HG03159 (cell line): ENCODE measurements around the gene GOLGA6C.
"Not testable (repeated sequence)": the region's sequence is repeated elsewhere in the genome, so short reads cannot be mapped to it uniquely, and the experiment has no call there.

ENCODE experiments used
- ATAC-seq: cut with Tn5 transposase; IDR thresholded peaks from one replicate; pipeline ENCODE4 v1.9.1; 2021; ENCODE audit warnings: mild to moderate bottlenecking, moderate library complexity; ENCODE audit not compliant: unreplicated experiment

GOLGA6C gene

DNA sequence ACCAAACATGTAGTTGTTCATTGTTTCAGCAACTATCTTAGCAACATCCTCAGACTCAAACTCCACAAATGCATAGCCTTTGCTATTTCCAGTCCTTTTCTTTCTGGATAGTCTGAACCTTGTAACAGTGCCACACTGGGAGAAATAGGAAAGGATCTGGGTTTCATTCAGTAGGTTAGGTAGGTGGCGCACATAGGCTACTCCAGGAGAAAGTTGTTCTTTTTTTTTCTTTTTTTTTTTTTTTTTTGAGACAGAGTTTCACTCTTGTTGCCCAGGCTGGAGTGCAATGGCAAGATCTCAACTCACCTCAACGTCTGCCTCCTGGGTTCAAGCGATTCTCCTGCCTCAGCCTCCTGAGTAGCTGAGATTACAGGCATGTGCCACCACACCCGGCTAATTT lies 5.8 kb upstream of the GOLGA6C start:
- ATAC-seq = not testable (repeated sequence)

DNA sequence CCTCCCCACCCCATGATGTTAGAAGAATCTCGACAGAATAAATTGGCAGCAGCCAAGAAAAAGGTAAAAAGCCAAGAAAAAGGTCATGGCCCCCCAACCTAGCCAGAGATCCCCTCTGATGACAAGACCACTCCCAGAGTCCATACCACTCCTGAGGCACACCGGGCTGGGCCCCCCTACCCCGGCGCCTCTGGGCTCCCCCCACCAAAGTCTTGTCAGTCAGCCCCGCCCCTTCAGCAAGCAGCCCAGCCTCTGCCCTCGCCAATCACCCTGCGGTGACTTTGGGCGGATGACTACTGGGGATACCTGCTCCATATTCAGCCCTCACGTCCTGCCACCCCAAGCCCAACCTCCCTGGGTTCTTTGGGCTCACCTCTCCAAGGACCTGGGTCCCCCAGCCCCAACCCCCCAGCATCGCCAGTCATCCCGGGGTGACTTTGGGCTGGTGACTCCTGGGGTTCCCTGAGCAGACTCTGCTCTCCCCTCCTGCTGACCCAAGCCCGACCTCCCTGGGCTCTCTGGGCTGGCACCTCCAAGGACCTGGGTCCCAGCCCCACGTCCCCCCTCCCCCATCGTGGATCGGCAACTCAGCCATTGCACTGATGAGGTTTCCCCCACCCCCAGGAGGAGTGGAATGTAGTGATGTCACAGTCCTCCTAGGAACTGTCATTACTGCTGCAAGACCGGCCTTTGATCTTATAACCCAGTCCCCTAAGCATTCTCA lies 648 bp downstream of the GOLGA6C start:
- ATAC-seq = not testable (repeated sequence)

DNA sequence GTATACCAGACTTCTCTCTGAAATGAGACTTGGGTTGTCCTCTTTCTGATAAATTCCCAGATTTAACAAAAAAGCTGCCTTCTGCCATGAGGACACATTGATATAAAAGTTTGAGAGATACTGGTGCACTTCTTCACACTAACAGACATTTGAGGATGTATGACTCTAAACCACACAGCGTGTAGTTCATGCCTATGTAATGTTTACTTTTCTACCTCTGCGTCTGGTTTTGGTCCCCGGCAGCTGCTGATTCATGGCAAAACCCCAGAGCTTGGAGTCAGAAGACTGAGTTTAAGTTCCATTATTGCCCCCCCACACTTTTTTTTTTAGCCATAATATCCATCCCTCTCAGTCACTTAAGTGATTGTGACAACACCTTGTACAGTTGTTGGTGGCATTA lies 1.7 kb downstream of the GOLGA6C start:
- ATAC-seq = not testable (repeated sequence)

DNA sequence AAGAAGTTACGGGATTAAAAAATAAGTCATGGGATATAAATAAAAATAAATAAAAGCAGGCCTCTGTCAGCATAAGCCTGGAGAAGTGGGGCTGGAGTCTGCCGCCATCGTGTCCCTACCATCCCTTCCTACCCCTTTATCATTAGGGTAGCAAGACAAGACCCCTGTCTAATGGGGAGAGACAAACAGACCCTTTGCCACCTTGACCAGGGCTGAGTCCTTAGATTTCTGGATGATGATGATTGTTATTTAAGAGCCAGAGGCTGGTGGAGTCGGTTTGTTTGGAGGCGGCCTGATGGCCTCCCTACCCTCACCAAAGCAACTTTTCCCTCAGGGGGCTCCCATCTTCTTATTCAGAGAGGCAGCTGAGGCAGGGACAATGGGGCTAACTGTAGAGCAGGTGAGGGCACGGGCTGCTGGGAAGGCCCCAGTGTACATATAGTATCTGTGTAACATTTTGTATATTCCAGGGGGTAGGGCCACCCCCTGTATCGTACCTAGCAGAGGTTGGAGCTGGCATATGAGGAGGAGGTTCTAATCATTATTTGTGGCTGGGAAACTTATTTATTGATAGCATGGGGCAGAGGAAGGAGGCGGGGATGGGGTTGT lies 15.7 kb downstream of the GOLGA6C start:
- ATAC-seq = not testable (repeated sequence)

DNA sequence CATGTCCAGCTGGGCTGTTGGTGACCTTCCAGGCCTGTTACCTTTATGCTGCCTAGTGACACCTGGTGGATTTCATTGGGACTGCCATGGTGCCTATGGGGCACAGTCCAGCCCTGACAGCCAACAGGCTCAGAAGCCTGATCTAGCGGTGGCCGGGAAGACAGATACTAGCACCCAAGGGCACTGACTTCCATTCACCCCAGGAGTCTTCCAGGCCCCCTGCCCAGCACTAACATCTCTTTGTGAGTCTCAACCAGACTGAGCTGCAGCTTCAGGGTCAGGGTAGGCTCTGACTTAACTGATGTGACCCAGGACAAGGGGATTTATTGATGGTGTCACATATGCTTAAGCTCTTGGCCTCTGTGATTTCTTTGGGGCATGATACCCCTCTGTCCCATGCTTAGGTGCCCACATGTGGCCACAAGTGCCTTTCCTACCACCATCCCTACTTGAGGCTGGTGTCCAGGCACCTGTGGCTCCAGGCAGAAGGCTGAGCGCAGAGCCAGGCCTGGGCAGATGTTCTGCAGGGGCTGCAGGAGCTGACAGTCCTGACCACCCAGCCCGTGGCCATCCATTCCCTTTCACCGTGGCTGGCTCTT lies 16.5 kb downstream of the GOLGA6C start:
- ATAC-seq = not testable (repeated sequence)

DNA sequence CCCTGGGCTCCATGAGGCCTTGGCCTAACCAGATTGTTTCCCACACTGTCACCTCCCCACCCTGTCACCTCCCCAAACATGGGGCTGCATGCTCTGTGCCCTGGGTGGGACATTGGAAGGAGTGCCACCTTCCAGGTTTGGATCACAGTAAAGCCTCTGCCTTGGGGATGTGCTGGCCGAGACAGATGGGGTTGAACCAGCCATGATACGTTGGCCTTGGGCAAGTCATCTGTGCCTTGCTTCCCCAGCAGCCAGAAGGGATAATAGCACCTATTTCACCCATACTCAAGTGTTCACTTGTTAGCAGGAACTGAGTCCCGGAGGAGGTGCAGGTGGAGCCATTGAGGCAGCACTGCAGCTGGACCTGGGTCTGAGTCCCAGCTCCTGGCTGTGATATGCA lies 17.5 kb downstream of the GOLGA6C start:
- ATAC-seq = not testable (repeated sequence)

DNA sequence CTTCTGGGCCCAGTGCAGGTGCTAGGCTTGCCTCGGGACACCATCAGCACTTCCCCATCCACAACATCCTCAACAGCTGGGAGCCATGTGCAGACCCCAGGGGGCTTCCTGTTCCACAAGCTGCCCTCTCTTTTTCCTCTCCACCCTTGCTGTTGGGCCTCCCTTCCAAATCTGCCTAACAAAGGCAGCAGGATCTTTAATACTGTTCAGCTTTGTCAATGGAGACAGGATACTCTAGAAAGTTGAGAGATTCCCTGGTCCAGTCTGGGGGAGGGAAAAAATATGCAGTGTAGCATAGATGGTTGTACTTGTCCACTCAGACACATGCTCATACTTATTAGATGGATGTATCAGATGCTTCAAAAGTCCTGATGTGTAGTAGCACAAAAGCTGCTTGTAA lies 20.4 kb downstream of the GOLGA6C start:
- ATAC-seq = not testable (repeated sequence)

DNA sequence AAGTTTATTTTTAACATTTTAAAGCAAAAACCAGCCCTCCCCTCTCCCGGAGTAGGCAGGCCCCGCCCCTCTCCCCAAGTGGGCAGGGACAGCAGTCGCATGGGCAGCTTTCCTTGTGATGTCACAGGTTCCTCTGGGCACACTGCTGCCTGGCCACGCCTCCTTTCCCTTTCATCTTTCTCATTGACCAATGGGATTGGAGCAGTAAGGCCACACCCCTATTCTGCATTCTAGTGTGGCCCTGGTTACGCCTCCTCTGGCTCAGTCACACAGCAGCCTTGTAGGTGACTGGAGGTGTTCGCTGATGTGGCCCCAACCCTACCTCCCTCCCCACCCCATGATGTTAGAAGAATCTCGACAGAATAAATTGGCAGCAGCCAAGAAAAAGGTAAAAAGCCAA lies 24.4 kb downstream of the GOLGA6C start, which contains the start of gene GOLGA6D:
Gene GOLGA6D, plus strand, starts transcription at position 264 of the 400 bp plus-strand sequence. Its CDS starts 41 bp downstream, at position 305.
- not testable (repeated sequence) for ATAC-seq

DNA sequence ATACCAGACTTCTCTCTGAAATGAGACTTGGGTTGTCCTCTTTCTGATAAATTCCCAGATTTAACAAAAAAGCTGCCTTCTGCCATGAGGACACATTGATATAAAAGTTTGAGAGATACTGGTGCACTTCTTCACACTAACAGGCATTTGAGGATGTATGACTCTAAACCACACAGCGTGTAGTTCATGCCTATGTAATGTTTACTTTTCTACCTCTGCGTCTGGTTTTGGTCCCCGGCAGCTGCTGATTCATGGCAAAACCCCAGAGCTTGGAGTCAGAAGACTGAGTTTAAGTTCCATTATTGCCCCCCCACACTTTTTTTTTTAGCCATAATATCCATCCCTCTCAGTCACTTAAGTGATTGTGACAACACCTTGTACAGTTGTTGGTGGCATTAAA lies 26.0 kb downstream of the GOLGA6C start:
- ATAC-seq = not testable (repeated sequence)

DNA sequence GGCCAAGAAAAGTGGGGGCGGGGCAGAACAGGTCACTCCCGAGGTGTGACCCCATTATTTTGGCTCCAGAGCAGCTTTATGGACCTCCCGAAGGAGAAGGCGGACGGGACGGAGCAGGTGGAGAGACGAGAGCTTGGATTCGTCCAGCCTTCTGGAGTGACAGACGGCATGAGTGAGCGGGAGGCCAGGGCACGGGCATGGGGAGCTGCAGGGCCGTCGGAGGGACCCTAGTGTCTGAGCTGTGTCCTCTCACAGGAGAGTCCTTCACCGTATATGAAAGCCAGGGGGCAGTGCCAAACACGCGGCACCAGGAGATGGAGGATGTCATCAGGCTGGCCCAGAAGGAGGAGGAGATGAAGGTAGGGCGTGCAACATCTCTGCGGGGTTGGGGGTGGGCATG lies 35.5 kb downstream of the GOLGA6C start:
- ATAC-seq = not testable (repeated sequence)

DNA sequence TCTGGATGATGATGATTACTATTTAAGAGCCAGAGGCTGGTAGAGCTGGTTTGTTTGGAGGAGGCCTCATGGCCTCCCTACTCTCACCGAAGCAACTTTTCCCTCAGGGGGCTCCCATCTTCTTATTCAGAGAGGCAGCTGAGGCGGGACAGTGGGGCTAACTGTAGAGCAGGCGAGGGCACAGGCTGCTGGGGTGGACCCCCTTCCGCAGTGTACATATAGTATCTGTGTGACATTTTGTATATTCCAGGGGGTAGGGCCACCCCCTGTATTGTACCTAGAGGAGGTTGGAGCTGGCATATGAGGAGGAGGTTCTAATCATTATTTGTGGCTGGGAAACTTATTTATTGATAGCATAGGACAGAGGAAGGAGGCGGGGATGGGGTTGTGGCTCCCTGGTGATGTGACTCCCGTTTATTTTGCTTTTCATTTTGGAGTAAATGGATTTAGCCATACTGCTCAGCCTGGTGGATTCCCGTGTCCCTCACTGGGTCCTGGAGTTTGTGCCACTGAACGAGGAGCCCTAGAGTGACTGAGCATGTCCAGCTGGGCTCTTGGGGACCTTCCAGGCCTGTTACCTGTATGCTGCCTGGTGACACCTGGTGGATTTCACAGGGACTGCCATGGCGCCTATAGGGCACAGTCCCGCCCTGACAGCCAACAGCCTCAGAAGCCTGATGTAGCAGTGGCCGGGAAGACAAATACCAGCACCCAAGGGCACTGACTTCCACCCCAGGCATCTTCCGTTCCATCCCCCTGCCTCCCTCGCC lies 40.6 kb downstream of the GOLGA6C start:
- ATAC-seq = not testable (repeated sequence)

DNA sequence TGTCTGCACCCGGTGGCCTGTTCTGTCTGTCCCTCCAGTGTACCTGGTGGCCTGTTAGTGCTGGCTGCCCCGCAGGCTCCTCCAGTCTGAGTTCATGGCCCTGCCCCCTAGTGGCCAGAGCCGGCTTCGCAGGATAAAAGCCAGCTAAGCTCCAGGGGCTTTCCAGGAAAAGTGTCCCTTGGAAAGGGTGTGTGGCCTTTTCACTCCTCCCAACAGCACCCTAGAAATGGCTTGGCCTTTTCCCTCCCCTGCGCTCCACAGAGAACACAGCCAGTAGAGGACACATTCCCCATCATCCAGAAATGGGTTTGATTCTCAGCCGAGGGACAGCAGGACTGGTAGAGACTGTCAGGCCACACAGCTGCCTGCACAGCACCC lies 41.2 kb downstream of the GOLGA6C start:
- not testable (repeated sequence) for ATAC-seq

DNA sequence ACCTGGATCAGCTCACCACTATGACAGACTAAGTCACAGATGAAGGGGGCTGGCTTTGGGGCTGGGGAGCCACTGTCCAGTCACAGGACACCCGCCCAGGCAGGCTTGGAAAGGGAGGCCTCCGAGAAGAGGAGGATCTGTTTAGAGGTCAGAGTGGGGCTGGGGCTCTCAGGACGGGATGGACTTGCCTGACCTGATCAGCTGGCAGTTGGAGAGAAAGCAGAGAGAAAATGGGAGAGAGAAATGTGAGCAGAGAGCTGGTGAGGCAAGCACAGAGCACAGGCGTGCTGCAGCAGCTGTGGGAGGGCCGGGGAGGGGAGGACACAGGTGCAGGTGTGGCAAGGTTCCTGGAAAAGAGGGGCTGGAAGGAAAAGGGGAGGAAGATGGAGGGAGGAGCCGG lies 41.9 kb downstream of the GOLGA6C start:
- not testable (repeated sequence) for ATAC-seq

DNA sequence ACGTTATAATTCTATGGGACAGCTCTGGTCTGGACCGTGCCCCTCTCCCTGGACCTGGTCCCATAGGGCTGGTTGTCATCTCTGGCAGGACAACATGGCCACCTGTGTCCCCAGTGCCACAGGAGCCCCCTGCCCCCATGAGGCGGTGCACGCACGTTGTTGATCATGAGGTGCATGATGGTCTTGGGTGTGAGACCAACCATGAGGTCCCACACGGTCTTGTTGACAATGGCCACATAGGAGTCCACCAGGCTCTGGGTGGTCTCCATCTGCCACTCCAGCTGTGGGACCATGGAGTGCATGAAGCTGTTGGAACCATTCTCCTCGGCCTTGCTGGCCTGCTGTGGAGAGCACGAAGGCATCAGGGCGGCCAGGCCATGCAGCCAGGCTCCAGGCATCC lies 44.2 kb downstream of the GOLGA6C start:
- ATAC-seq = no peak

DNA sequence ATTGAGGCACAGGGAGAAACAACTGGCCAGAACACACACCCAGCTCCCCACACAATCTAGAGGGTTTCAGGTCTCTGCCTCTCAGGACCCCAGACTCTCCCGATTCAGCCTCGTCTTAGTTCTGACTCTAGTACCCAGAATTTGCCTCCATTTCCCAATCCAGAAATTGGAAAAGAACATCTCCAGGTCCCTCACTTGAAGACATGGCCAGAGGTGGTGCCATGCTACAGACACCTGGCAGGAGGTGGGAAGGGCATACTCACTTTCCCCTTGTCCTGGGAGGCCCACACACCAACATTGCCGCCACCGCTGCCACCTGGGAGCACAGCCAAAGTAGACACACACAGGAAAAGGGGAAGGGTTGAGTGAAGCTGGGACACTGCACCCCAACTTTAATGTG lies 44.6 kb downstream of the GOLGA6C start:
- not testable (repeated sequence) for ATAC-seq

DNA sequence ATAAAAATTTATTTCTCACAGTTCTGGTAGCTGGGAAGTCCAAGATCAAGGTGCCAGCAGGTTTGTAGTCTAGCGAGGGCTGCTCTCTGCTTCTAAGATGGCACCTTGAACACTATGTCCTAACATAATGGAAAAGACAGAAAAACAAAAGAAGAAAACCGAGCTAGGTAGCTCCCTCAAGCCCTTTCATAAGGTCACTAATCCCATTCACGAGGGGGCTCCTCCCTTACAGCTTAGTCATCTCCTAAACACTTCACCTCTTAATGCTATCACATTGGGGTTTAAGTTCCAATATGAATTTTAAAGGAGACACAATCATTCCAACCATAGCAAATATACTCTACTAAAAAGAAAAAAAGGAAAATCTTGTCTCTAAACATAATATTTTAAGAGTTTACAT lies 48.1 kb downstream of the GOLGA6C start:
- ATAC-seq = no peak

DNA sequence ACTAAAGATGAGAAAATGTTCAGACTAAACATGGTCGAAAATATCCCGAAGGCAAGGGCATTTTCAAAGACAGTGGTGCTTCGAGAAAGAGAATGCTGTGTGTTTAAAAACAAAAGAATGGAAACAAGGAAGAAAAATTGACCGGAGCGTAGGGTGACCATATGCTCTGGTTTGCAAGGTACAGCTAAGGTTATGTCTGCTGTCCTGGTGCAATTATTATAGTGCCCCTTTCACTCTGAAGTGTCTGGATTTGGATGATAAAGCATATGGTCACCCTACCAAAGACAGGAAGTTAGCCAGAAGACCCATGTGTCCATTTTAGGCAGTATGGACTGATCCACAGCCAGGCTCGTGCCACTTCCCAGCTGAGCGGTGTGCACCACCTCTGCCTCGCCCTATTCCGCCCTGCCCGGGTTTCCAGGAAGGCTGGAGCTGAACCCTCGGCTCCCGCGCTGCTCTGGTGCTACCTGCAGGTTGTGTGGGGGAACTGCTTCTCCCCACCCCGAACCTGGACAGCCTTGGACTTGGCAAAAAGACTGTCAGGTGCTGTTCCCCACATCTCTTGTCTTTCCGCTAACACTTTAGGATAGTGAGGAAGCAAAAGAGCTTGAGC lies 49.8 kb downstream of the GOLGA6C start:
- ATAC-seq = no peak

DNA sequence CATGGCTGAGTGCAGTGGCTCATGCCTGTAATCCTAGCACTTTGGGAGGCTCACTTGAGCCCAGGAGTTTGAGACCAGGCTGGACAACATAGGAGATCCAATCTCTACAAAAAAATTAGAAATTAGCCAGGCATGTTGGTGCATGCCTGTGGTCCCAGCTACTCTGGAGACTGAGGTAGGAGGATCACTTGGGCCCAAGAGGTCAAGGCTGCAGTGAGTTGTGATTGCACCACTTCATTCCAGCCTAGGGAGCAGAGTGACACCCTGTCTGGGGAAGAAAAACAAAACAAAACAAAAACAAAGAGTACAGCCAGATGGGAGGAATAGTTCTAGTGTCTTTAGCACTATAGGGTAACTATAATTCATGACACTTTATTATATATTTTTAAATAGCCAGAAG lies 51.6 kb downstream of the GOLGA6C start:
- no peak for ATAC-seq

DNA sequence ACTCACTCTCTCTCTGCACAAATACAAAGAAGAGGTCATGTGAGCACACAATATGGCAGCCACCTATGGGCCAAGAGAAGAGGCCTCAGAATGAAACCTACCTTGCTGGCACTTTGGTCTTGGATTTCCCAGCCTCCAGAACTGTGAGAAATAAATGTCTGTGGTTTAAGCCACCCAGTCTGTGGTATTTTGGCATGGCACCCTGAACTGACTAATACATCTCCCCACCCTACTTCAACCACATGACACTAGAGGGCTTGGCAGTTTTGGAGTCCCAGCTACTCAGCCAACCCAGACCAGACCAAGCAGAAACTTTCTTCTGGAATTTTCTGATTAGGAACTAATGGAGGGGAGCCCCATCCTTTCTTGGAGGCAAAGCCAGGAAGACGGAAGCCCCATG lies 54.4 kb downstream of the GOLGA6C start:
- ATAC-seq = not testable (repeated sequence)

DNA sequence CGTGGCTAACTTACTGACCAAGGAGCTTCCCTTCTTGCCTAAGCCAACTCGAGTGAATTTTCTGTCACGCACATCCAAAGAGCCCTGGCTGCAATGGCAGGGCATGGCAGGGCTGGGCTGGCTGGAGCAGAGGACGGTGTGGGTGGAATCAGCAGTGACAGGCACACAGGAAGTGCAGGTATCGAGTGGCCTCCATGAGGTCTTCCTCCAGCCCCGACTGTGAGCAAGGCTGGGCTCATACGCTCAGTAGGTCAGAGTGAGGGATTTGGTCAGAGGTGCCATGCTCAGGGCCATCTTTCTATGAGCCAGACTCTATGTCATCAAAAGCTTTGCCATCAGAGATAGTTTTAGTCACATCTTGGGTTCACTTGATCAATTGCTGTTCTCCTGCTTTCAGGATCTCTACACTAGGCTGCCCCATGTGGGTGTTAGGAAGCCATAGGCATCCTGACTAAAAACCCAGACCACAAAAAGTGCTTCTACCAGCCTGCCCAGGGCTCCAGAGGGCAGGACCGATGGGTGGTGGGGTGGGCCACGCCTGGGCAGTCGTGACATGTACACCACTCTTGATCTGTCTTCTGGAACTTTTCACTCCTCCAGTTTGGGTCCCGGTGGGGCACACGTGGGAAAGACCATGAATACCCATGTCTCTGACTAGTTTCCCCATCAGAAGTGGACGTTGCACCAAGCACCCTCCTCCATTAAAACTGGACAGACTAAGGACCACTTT lies 55.1 kb downstream of the GOLGA6C start:
- no peak for ATAC-seq
